Activated naive CD4-positive, alpha-beta T cell treated with anti-CD3 and anti-CD28 coated beads, Interleukin-2, amount 50 U/mL, for 24 hours (primary cell): Measurements from ENCODE around the gene FLNB.

Experiments used
- H3K27ac Mint-ChIP-seq: one replicate; pipeline ENCODE4 v1.8.0; 2021; ENCODE audit warnings: mild to moderate bottlenecking, mixed read lengths
- H3K27me3 Mint-ChIP-seq: one replicate; pipeline ENCODE4 v1.8.0; 2021; ENCODE audit warnings: mixed read lengths
- H3K36me3 Mint-ChIP-seq: one replicate; pipeline ENCODE4 v1.8.0; 2021; ENCODE audit warnings: mixed read lengths
- H3K4me1 Mint-ChIP-seq: one replicate; pipeline ENCODE4 v1.8.0; 2021; ENCODE audit warnings: mixed read lengths
- H3K4me3 Mint-ChIP-seq: one replicate; pipeline ENCODE4 v1.8.0; 2021; ENCODE audit warnings: mild to moderate bottlenecking, mixed read lengths
- H3K9me3 Mint-ChIP-seq: one replicate; pipeline ENCODE4 v1.8.0; 2021; ENCODE audit warnings: mixed read lengths

FLNB gene

GRCh38 chr3:58121183-58121582, 113.0 kb downstream of the FLNB start:
- no peak overlapping the region for H3K4me3 Mint-ChIP-seq
- peaks cover 16% of the 10 kb centered on the region for H3K36me3 Mint-ChIP-seq
- no peak overlapping the region for H3K27ac Mint-ChIP-seq

DNA sequence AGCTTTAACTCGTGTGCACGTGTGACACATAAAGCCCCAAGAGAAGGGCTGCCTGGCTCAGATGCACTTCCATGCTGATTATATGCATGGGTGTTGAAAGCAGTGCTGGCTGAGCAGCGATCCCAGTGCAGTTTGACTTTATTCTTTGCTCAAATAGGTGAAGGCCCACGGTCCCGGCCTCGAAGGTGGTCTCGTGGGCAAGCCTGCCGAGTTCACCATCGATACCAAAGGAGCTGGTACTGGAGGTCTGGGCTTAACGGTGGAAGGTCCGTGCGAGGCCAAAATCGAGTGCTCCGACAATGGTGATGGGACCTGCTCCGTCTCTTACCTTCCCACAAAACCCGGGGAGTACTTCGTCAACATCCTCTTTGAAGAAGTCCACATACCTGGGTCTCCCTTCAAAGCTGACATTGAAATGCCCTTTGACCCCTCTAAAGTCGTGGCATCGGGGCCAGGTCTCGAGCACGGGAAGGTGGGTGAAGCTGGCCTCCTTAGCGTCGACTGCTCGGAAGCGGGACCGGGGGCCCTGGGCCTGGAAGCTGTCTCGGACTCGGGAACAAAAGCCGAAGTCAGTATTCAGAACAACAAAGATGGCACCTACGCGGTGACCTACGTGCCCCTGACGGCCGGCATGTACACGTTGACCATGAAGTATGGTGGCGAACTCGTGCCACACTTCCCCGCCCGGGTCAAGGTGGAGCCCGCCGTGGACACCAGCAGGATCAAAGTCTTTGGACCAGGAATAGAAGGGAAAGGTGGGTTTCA, 114.9 kb downstream of the FLNB start:
- Mint-ChIP-seq H3K4me1 (no peaks in the 10 kb centered on the region), H3K9me3 (no peaks in the 10 kb centered on the region), H3K27me3 (no peaks in the 10 kb centered on the region), H3K27ac (no peak overlapping the region), H3K36me3 (peaks cover 16% of the 10 kb centered on the region), H3K4me3 (no peak overlapping the region)

More at GRCh38 chr3:58121183-58121582, 113.0 kb downstream of the FLNB start:
- H3K4me1 Mint-ChIP-seq = peaks cover 16% of the 10 kb centered on the region
- no peaks in the 10 kb centered on the region for H3K27me3 Mint-ChIP-seq
- H3K9me3 Mint-ChIP-seq = no peaks in the 10 kb centered on the region

GRCh38 chr3:58124387-58124786, 116.2 kb downstream of the FLNB start:
- Mint-ChIP-seq H3K36me3 (peaks cover 22% of the 10 kb centered on the region), H3K27ac (no peak overlapping the region), H3K9me3 (no peaks in the 10 kb centered on the region), H3K4me1 (no peaks in the 10 kb centered on the region), H3K4me3 (no peak overlapping the region), H3K27me3 (no peaks in the 10 kb centered on the region)

- Mint-ChIP-seq H3K27ac (peak overlapping the region; percentile 30), H3K4me1 (no peaks in the 10 kb centered on the region), H3K36me3 (peaks cover 39% of the 10 kb centered on the region), H3K27me3 (no peaks in the 10 kb centered on the region), H3K4me3 (no peak overlapping the region), H3K9me3 (no peaks in the 10 kb centered on the region)
Measured at GRCh38 chr3:58129041-58129770, 121.0 kb downstream of the FLNB start.

DNA sequence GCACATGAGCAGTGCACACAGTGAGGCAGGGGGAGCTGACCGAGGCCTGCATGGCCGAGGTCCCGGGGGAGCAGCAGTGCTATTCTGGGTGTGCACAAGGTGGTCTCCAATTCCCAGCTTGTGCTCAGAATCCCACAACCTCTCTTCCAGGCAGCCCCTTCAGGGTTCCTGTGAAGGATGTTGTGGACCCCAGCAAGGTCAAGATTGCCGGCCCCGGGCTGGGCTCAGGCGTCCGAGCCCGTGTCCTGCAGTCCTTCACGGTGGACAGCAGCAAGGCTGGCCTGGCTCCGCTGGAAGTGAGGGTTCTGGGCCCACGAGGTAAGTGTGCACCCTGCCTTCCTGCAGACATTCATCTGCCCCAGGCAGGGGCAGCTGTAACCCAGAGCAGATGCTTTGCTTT, 122.4 kb downstream of the FLNB start:
- no peak overlapping the region for H3K4me3 Mint-ChIP-seq
- H3K27ac Mint-ChIP-seq = no peak overlapping the region
- H3K36me3 Mint-ChIP-seq = peaks cover 37% of the 10 kb centered on the region
- no peaks in the 10 kb centered on the region for H3K27me3 Mint-ChIP-seq
- H3K9me3 Mint-ChIP-seq = no peaks in the 10 kb centered on the region
- H3K4me1 Mint-ChIP-seq = no peaks in the 10 kb centered on the region

DNA sequence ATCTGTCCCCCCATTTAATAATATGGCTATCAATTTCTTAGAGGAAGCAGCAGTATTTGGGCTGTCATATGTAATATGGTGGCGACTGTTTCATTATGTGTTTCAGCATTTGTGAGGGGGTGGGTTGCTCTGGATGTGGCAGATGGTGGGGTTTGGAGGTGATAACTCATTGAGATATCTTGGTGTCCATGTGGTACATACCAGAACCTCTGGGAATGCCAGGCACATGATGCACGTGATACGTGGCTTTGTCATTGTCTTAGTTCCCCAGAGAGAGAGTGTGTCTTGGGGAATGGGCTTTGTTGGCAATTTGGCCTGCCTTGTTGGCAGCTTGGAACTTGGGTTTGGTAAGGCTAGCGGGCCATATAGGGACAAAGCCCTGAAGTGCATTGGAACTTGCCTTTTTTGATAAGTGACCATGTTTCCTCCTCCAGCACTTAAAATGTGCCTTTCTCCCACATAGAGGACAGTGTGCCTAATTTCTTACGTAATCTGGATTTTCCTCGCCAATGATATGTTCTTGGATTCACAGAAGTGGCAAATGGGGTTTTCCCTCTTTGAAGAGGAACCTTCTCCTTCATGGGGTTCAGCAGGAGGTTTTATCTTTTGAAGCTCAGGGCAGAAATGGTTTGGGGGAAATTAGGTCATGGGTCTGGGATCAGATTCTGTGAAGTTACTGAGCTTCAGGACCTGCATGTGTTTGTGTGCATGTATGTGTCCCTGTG, 123.0 kb downstream of the FLNB start:
- Mint-ChIP-seq H3K4me1 (no peaks in the 10 kb centered on the region), H3K36me3 (peaks cover 40% of the 10 kb centered on the region), H3K4me3 (no peak overlapping the region), H3K27me3 (no peaks in the 10 kb centered on the region), H3K9me3 (no peaks in the 10 kb centered on the region), H3K27ac (no peak overlapping the region)

DNA sequence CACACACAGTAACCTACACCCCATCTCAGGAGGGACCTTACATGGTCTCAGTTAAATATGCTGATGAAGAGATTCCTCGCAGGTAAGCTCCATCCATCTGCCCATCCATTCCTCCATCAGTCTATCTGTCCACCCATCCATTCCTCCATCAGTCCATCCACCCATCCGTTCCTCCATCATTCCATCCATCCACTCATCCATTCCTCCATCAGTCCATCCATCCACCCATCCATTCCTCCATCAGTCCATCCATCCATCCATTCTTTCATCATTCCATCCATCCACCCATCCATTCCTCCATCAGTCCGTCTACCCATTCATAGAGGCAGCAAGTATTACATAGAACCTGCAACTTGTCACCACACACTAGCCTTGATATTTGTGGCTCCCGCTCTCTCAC, 124.6 kb downstream of the FLNB start:
- H3K4me3 Mint-ChIP-seq = no peak overlapping the region
- H3K36me3 Mint-ChIP-seq = peaks cover 47% of the 10 kb centered on the region
- H3K9me3 Mint-ChIP-seq = no peaks in the 10 kb centered on the region
- no peaks in the 10 kb centered on the region for H3K4me1 Mint-ChIP-seq
- no peak overlapping the region for H3K27ac Mint-ChIP-seq
- H3K27me3 Mint-ChIP-seq = no peaks in the 10 kb centered on the region

DNA sequence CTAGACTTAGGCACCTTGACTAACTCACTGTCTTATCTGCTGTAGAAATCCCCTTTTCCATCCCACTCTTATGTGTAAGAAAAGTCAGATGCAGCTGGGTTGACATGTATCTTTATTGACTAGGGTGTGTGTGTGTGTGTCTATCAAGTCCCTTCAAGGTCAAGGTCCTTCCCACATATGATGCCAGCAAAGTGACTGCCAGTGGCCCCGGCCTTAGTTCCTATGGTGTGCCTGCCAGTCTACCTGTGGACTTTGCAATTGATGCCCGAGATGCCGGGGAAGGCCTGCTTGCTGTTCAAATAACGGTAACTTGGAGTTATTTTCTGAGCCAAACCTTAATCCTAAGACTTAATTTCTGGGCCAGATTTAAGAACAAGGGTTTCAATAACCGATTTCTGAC, 126.2 kb downstream of the FLNB start:
- Mint-ChIP-seq H3K4me3 (no peak overlapping the region), H3K36me3 (peaks cover 41% of the 10 kb centered on the region), H3K9me3 (no peaks in the 10 kb centered on the region), H3K27ac (no peak overlapping the region), H3K27me3 (no peaks in the 10 kb centered on the region), H3K4me1 (no peaks in the 10 kb centered on the region)

DNA sequence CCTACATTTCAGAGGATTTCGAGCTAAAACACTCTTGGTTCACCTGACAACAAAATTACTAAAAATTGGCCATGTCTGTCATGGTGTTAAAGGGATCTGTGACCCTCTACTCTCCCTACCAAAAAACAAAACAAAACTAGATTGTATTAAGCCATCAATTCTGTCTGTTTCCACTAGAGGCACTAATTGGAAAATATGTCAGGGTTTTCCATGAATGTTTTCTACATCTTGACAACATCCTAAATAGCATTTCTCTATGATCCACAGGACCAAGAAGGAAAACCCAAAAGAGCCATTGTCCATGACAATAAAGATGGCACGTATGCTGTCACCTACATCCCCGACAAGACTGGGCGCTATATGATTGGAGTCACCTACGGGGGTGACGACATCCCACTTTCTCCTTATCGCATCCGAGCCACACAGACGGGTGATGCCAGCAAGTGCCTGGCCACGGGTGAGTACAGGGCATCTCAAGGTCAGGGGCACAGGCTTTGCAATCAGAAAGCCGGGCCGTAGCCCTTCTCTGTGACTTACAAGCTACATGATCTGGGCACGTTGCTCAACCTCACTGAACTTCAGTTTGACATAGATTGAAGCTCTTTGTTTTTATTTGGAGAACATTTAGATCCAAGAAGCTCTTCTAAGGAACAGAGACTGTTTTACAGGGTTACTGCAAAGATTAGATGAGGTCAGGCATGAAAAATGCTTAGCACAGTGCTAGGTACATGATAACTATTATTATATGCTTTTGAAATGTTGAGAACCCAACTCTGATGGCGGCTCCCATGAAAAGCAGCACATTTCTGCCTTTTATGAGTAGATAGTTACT, 127.7 kb downstream of the FLNB start:
- Mint-ChIP-seq H3K36me3 (peaks cover 39% of the 10 kb centered on the region), H3K9me3 (no peaks in the 10 kb centered on the region)

GRCh38 chr3:58137306-58137705, 129.1 kb downstream of the FLNB start:
- H3K4me1 Mint-ChIP-seq = no peaks in the 10 kb centered on the region
- peaks cover 38% of the 10 kb centered on the region for H3K36me3 Mint-ChIP-seq
- H3K4me3 Mint-ChIP-seq = no peak overlapping the region
- no peaks in the 10 kb centered on the region for H3K27me3 Mint-ChIP-seq
- no peak overlapping the region for H3K27ac Mint-ChIP-seq
- H3K9me3 Mint-ChIP-seq = no peaks in the 10 kb centered on the region

More for the DNA sequence above, 127.7 kb downstream of the FLNB start:
- Mint-ChIP-seq H3K27ac (peak overlapping the region; percentile 41), H3K4me1 (no peaks in the 10 kb centered on the region), H3K27me3 (no peaks in the 10 kb centered on the region), H3K4me3 (no peak overlapping the region)

DNA sequence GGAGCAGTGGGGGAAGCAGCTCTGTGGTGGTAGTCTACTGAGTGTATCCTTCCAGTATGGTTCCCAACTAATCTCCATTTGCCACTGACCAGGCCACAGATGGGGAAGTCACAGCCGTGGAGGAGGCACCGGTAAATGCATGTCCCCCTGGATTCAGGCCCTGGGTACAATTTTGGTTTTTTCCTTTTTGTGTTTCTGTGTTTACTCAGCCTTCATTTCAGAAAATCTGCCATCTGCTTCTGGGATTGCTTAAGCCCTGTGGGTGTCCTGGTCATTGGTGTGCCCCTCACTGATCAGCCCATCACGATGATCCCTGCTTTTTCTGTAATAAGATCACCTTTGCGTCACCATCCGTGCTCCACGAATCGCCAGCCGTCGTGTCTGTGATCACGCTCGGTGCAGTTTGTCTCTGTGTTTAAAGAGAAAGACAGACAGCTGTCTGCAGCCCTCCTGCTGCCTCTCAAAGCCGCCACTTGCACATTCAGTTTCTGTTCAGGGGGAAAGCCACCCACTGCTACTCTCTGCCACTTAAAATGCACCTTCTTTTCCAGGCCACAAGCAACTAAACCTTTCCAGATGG, 133.6 kb downstream of the FLNB start:
- no peaks in the 10 kb centered on the region for H3K9me3 Mint-ChIP-seq
- no peak overlapping the region for H3K27ac Mint-ChIP-seq
- H3K36me3 Mint-ChIP-seq = peaks cover 24% of the 10 kb centered on the region
- no peaks in the 10 kb centered on the region for H3K27me3 Mint-ChIP-seq
- H3K4me3 Mint-ChIP-seq = no peak overlapping the region
- no peaks in the 10 kb centered on the region for H3K4me1 Mint-ChIP-seq

GRCh38 chr3:58143417-58144055, 135.3 kb downstream of the FLNB start:
- Mint-ChIP-seq H3K4me1 (no peaks in the 10 kb centered on the region), H3K36me3 (peaks cover 21% of the 10 kb centered on the region), H3K4me3 (no peak overlapping the region), H3K27ac (no peak overlapping the region), H3K9me3 (no peaks in the 10 kb centered on the region), H3K27me3 (no peaks in the 10 kb centered on the region)

GRCh38 chr3:58144478-58145325, 136.5 kb downstream of the FLNB start:
- Mint-ChIP-seq H3K4me1 (no peaks in the 10 kb centered on the region), H3K4me3 (no peak overlapping the region), H3K27ac (no peak overlapping the region), H3K9me3 (no peaks in the 10 kb centered on the region), H3K27me3 (no peaks in the 10 kb centered on the region), H3K36me3 (peaks cover 17% of the 10 kb centered on the region)

DNA sequence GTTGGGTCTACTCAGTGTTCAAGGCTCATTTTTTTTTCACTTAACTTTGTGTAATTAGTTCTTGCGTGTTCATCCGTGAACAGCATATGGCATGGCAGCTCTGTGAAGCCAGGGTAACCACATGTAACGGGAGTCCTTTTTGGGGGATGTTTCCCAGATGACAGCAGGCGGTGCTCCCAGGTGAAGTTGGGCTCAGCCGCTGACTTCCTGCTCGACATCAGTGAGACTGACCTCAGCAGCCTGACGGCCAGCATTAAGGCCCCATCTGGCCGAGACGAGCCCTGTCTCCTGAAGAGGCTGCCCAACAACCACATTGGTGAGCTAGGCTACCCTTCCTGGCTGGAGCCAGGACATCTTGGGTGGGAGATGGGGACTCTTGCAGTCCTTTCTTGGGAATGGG, 139.8 kb downstream of the FLNB start:
- H3K27me3 Mint-ChIP-seq = no peaks in the 10 kb centered on the region
- H3K27ac Mint-ChIP-seq = no peak overlapping the region
- H3K9me3 Mint-ChIP-seq = no peaks in the 10 kb centered on the region
- H3K4me1 Mint-ChIP-seq = no peaks in the 10 kb centered on the region
- no peak overlapping the region for H3K4me3 Mint-ChIP-seq
- H3K36me3 Mint-ChIP-seq = peaks cover 13% of the 10 kb centered on the region
